GM12875 (cell line): Measurements from ENCODE around the gene SHC4.
A peak's percentile ranks its signal among the peaks of the same experiment; 100 is the strongest.

Experiments
- H3K4me3 ChIP-seq: one replicate; pipeline ENCODE4 v1.5.1; 2011; ENCODE audit warnings: low read depth, low read length, control low read depth
- TF ChIP-seq, protein P1 (sequence below): IDR thresholded peaks from 2 replicates; pipeline ENCODE4 v1.5.1; 2011; ENCODE audit warnings: low read depth, mild to moderate bottlenecking, control low read depth, inconsistent platforms, low read length, moderate library complexity, borderline replicate concordance; ENCODE audit not compliant: insufficient read depth

The SHC4 gene

DNA sequence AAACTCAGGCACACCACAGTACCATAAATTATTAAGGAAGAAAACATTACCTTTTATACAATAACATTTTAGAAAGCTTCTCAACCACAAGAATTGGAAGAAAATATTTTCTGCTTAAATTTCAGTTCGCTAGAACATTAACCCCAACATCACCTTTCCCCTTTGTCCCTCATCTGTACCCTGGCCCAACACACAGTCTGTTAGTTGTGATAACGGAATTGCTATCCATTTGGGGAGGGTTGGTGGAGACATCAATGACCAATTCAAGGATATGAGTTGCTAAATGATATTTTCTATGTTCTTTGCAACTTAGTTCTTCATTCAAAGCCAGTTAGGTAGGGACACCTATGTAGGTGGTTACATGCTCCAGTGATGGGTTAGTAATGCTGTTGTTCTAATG is 80.0 kb downstream of the SHC4 start:
- no peak overlapping the region for H3K4me3 ChIP-seq
- TF ChIP-seq, protein P1, sequence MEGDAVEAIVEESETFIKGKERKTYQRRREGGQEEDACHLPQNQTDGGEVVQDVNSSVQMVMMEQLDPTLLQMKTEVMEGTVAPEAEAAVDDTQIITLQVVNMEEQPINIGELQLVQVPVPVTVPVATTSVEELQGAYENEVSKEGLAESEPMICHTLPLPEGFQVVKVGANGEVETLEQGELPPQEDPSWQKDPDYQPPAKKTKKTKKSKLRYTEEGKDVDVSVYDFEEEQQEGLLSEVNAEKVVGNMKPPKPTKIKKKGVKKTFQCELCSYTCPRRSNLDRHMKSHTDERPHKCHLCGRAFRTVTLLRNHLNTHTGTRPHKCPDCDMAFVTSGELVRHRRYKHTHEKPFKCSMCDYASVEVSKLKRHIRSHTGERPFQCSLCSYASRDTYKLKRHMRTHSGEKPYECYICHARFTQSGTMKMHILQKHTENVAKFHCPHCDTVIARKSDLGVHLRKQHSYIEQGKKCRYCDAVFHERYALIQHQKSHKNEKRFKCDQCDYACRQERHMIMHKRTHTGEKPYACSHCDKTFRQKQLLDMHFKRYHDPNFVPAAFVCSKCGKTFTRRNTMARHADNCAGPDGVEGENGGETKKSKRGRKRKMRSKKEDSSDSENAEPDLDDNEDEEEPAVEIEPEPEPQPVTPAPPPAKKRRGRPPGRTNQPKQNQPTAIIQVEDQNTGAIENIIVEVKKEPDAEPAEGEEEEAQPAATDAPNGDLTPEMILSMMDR, result no peak

GRCh38 chr15:48880070-48880634 is 83.6 kb downstream of the SHC4 start:
- TF ChIP-seq, protein P1, result no peak
- no peak overlapping the region for H3K4me3 ChIP-seq

DNA sequence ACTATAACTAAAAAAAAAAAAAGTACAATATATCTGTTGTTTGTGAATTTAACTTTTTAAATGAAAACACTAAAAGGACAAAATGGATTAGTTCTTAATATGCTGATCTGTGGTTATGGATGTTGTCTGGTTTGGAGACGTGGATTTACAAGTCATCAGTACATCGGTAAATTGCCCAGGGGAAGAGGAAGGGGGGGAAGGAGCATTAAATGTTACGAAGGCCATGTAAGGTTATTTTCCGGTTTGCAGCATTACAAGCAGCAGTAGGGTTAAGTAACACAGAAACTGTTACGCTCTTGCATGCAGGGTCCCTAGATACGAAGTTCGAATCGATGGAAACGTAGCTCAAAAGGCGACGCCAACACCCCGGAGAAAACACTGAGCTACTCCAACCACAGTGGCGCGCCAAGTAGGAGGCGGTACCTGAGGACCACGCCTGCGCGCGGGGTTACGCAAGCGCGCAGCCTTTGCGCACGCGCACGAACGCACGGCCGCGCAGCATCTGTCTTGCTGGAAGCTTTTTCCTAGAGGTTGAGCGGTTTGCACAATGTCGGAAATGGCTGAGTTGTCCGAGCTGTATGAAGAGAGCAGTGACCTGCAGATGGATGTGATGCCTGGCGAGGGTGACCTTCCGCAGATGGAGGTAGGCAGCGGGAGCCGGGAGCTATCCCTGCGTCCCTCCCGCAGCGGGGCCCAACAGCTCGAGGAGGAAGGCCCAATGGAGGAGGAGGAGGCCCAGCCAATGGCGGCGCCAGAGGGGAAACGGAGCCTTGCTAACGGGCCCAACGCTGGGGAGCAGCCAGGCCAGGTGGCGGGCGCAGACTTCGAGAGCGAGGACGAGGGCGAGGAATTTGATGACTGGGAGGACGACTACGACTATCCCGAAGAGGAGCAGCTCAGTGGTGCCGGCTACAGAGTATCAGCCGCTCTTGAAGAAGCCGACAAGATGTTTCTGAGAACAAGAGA is 85.8 kb downstream of the SHC4 start, which contains the start of gene EID1:
EID1 (plus strand) TSS at position 505 of the 966 bp plus-strand sequence; CDS start at position 548, 43 bp downstream.
- peak within 1 kb of the TSS; percentile 86 for H3K4me3 ChIP-seq
- TF ChIP-seq, protein P1, result no peak

GRCh38 chr15:48876057-48876456 is 87.7 kb downstream of the SHC4 start:
- H3K4me3 ChIP-seq, result no peak overlapping the region
- TF ChIP-seq, protein P1, result no peak

DNA sequence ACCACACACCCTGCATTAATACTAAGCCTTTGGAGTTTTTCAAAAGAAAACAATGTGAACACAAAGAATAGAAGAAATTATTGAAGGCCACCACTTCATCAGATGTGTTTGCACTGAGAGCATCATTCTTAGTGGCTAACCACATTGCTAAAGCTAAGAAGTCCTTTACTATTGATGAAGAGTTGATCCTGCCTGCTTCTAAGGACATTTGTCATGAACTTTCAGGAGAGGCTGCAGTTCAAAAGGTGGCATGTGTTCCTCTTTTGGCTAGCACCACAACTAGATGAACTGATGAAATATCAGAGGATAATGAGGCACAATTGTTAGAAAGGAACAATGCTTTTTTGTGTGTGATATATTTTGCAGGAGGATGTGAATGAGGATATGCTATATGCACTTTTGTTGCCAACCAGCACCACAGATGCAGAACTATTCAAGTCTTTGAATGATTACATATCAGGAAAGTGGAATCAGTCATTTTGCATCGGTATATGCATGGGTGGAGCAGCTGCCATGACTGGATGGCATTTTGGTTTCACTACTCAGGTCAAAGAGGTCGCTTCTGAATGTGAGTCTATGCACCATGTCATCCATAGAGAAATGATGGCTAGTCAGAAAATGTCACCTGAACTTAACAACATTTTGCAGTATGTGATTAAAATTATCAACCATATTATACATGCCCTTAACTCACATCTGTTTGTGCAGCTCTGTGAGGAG is 88.3 kb downstream of the SHC4 start:
- H3K4me3 ChIP-seq, result no peak overlapping the region
- TF ChIP-seq, protein P1, result no peak

DNA sequence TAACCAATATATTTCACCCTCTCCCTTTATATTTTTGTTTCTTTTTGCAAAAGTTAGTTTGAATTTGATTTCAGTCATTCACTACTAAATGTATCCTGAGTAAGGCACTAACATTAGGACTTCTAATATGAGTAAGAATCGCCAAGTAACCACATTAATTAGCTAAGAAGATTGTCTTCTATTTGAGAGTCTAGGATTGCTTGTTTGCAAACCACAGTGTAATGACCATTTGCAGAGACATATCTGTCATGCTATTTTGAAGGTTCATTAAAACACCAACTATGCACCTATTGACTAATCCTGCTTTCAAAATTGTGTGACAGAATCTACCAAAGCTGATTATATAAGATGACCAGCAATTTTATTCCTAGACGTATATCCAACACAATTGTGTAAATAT is 91.1 kb downstream of the SHC4 start:
- no peak overlapping the region for H3K4me3 ChIP-seq
- TF ChIP-seq, protein P1, result no peak
